Dermis microvascular lymphatic vessel endothelial cell (primary cell): ENCODE data around the gene EMID1. TPM values are rescaled to one million over a fixed set of nuclear protein-coding genes. Genes with fewer than 3 reads are reported as not detected.

ENCODE experiments used
- total RNA-seq: library from RNA; depleted of rRNA; stranded (reverse); fragments of >200 nt; gene quantifications from 2 replicates; pipeline ENCODE4 v1.2.1, GENCODE V29; 2014

EMID1 gene
- total RNA-seq, 1 donor from 2014 or later, result 1.9 TPM

Other genes with a start within 250 kb of the EMID1 start
- not detected in 2 replicates for gene C22orf31, start 144.1 kb upstream of the EMID1 start, total RNA-seq
- gene KREMEN1, start 132.9 kb upstream of the EMID1 start, total RNA-seq, result 0.26 and 0.63 TPM in 2 replicates
- gene RHBDD3, start 62.1 kb downstream of the EMID1 start, total RNA-seq, result 14.8 and 23.3 TPM in 2 replicates
- gene EWSR1, start 62.4 kb downstream of the EMID1 start, total RNA-seq, result 149 and 156 TPM in 2 replicates
- gene GAS2L1, start 100.8 kb downstream of the EMID1 start, total RNA-seq, result 11.8 and 26.8 TPM in 2 replicates
- 2.3 and 11.4 TPM in 2 replicates for gene RASL10A, start 109.8 kb downstream of the EMID1 start, total RNA-seq
- gene AP1B1, start 182.7 kb downstream of the EMID1 start, total RNA-seq, result 124 and 264 TPM in 2 replicates
- gene RFPL1, start 232.7 kb downstream of the EMID1 start, total RNA-seq, result not detected in 2 replicates